Measurements from ENCODE around the gene GRIA4. TPM values are rescaled to one million over a fixed set of nuclear protein-coding genes. Genes with fewer than 3 reads are reported as not detected.

Gene GRIA4
- total RNA-seq, 2 experiments from 2014 or later, result not detected

- no peak overlapping the region for H3K27ac Mint-ChIP-seq
- POLR2A ChIA-PET, result no interaction called here
- no peaks in the 10 kb centered on the region for H3K4me1 Mint-ChIP-seq
- no peaks in the 10 kb centered on the region for H3K36me3 Mint-ChIP-seq (ENCODE audit: low read depth)
- H3K27me3 Mint-ChIP-seq, result no peaks in the 10 kb centered on the region
- H3K4me3 Mint-ChIP-seq, result no peak overlapping the region
- CTCF ChIA-PET, result no interaction called here
- no peak for DNase-seq
- H3K9me3 Mint-ChIP-seq, result peaks cover 8% of the 10 kb centered on the region
These were observed 37.9 kb downstream of the GRIA4 start for GRCh38 chr11:105647780-105648179.

GRCh38 chr11:105648762-105649161, 38.9 kb downstream of the GRIA4 start:
- ChIA-PET CTCF (no interaction called here), POLR2A (no interaction called here)
- no peak for DNase-seq
- Mint-ChIP-seq H3K9me3 (peaks cover 6% of the 10 kb centered on the region), H3K27ac (no peak overlapping the region), H3K4me1 (no peaks in the 10 kb centered on the region), H3K27me3 (no peaks in the 10 kb centered on the region), H3K36me3 (ENCODE audit: low read depth) (no peaks in the 10 kb centered on the region), H3K4me3 (no peak overlapping the region)

- no peak for DNase-seq
- no peak overlapping the region for H3K4me3 Mint-ChIP-seq
- ChIA-PET POLR2A (no interaction called here), CTCF (no interaction called here)
- no peaks in the 10 kb centered on the region for H3K4me1 Mint-ChIP-seq
- no peaks in the 10 kb centered on the region for H3K27me3 Mint-ChIP-seq
- no peaks in the 10 kb centered on the region for H3K36me3 Mint-ChIP-seq (ENCODE audit: low read depth)
- no peak overlapping the region for H3K27ac Mint-ChIP-seq
- no peaks in the 10 kb centered on the region for H3K9me3 Mint-ChIP-seq
These were observed 55.4 kb downstream of the GRIA4 start for GRCh38 chr11:105665281-105665680.

- Mint-ChIP-seq H3K27me3 (no peaks in the 10 kb centered on the region), H3K4me3 (no peak overlapping the region), H3K27ac (no peak overlapping the region), H3K9me3 (no peaks in the 10 kb centered on the region), H3K4me1 (no peaks in the 10 kb centered on the region), H3K36me3 (ENCODE audit: low read depth) (no peaks in the 10 kb centered on the region)
- ChIA-PET POLR2A (no interaction called here), CTCF (no interaction called here)
- DNase-seq, result no peak
These were observed 57.6 kb downstream of the GRIA4 start for GRCh38 chr11:105667441-105667840.

GRCh38 chr11:105670811-105671210, 60.9 kb downstream of the GRIA4 start:
- peaks cover 2% of the 10 kb centered on the region for H3K9me3 Mint-ChIP-seq
- no peak overlapping the region for H3K27ac Mint-ChIP-seq
- no peak for DNase-seq
- H3K4me1 Mint-ChIP-seq, result no peaks in the 10 kb centered on the region
- ChIA-PET CTCF (no interaction called here), POLR2A (no interaction called here)
- no peak overlapping the region for H3K4me3 Mint-ChIP-seq
- H3K27me3 Mint-ChIP-seq, result no peaks in the 10 kb centered on the region
- no peaks in the 10 kb centered on the region for H3K36me3 Mint-ChIP-seq (ENCODE audit: low read depth)

GRCh38 chr11:105673089-105673488, 63.2 kb downstream of the GRIA4 start:
- no peak overlapping the region for H3K27ac Mint-ChIP-seq
- no peaks in the 10 kb centered on the region for H3K27me3 Mint-ChIP-seq
- H3K4me3 Mint-ChIP-seq, result no peak overlapping the region
- POLR2A ChIA-PET, result no interaction called here
- DNase-seq, result peak; percentile 28
- CTCF ChIA-PET, result no interaction called here
- no peaks in the 10 kb centered on the region for H3K36me3 Mint-ChIP-seq (ENCODE audit: low read depth)
- no peaks in the 10 kb centered on the region for H3K4me1 Mint-ChIP-seq
- peaks cover 2% of the 10 kb centered on the region for H3K9me3 Mint-ChIP-seq

GRCh38 chr11:105689631-105690030, 79.8 kb downstream of the GRIA4 start:
- Mint-ChIP-seq H3K27me3 (no peaks in the 10 kb centered on the region), H3K9me3 (no peaks in the 10 kb centered on the region), H3K4me3 (no peak overlapping the region), H3K36me3 (ENCODE audit: low read depth) (no peaks in the 10 kb centered on the region), H3K4me1 (no peaks in the 10 kb centered on the region), H3K27ac (no peak overlapping the region)
- POLR2A ChIA-PET, result no interaction called here
- CTCF ChIA-PET, result no interaction called here
- DNase-seq, result no peak

- H3K4me1 Mint-ChIP-seq, result no peaks in the 10 kb centered on the region
- CTCF ChIA-PET, result no interaction called here
- no peak for DNase-seq
- no peaks in the 10 kb centered on the region for H3K9me3 Mint-ChIP-seq
- no peak overlapping the region for H3K4me3 Mint-ChIP-seq
- POLR2A ChIA-PET, result no interaction called here
- H3K27ac Mint-ChIP-seq, result no peak overlapping the region
- no peaks in the 10 kb centered on the region for H3K36me3 Mint-ChIP-seq (ENCODE audit: low read depth)
- H3K27me3 Mint-ChIP-seq, result no peaks in the 10 kb centered on the region
These were observed 80.6 kb downstream of the GRIA4 start for GRCh38 chr11:105690467-105690866.

GRCh38 chr11:105693075-105693759, 83.3 kb downstream of the GRIA4 start:
- ChIA-PET CTCF (no interaction called here), POLR2A (no interaction called here)
- H3K27ac Mint-ChIP-seq, result no peak overlapping the region
- no peaks in the 10 kb centered on the region for H3K27me3 Mint-ChIP-seq
- no peaks in the 10 kb centered on the region for H3K9me3 Mint-ChIP-seq
- no peaks in the 10 kb centered on the region for H3K36me3 Mint-ChIP-seq (ENCODE audit: low read depth)
- no peak overlapping the region for H3K4me3 Mint-ChIP-seq
- no peak for DNase-seq
- no peaks in the 10 kb centered on the region for H3K4me1 Mint-ChIP-seq

- no peak for DNase-seq
- no peaks in the 10 kb centered on the region for H3K36me3 Mint-ChIP-seq (ENCODE audit: low read depth)
- H3K4me1 Mint-ChIP-seq, result no peaks in the 10 kb centered on the region
- no peak overlapping the region for H3K27ac Mint-ChIP-seq
- H3K9me3 Mint-ChIP-seq, result no peaks in the 10 kb centered on the region
- POLR2A ChIA-PET, result no interaction called here
- no peak overlapping the region for H3K4me3 Mint-ChIP-seq
- CTCF ChIA-PET, result no interaction called here
- H3K27me3 Mint-ChIP-seq, result no peaks in the 10 kb centered on the region
These were observed 86.1 kb downstream of the GRIA4 start for GRCh38 chr11:105696000-105696399.

- no peaks in the 10 kb centered on the region for H3K27me3 Mint-ChIP-seq
- H3K4me3 Mint-ChIP-seq, result no peak overlapping the region
- no peaks in the 10 kb centered on the region for H3K36me3 Mint-ChIP-seq (ENCODE audit: low read depth)
- no peaks in the 10 kb centered on the region for H3K4me1 Mint-ChIP-seq
- CTCF ChIA-PET, result no interaction called here
- H3K27ac Mint-ChIP-seq, result no peak overlapping the region
- H3K9me3 Mint-ChIP-seq, result no peaks in the 10 kb centered on the region
- POLR2A ChIA-PET, result no interaction called here
- no peak for DNase-seq
These were observed 87.4 kb downstream of the GRIA4 start for GRCh38 chr11:105697291-105697690.

- CTCF ChIA-PET, result no interaction called here
- POLR2A ChIA-PET, result no interaction called here
- H3K27ac Mint-ChIP-seq, result no peak overlapping the region
- no peak overlapping the region for H3K4me3 Mint-ChIP-seq
- no peaks in the 10 kb centered on the region for H3K36me3 Mint-ChIP-seq (ENCODE audit: low read depth)
- no peaks in the 10 kb centered on the region for H3K27me3 Mint-ChIP-seq
- no peaks in the 10 kb centered on the region for H3K4me1 Mint-ChIP-seq
- no peaks in the 10 kb centered on the region for H3K9me3 Mint-ChIP-seq
- no peak for DNase-seq
These were observed 89.3 kb downstream of the GRIA4 start for GRCh38 chr11:105699203-105699602.

GRCh38 chr11:105700271-105700670, 90.4 kb downstream of the GRIA4 start:
- ChIA-PET POLR2A (no interaction called here), CTCF (no interaction called here)
- Mint-ChIP-seq H3K27ac (no peak overlapping the region), H3K4me1 (no peaks in the 10 kb centered on the region), H3K9me3 (no peaks in the 10 kb centered on the region), H3K36me3 (ENCODE audit: low read depth) (no peaks in the 10 kb centered on the region), H3K27me3 (no peaks in the 10 kb centered on the region), H3K4me3 (no peak overlapping the region)
- DNase-seq, result no peak

- H3K27ac Mint-ChIP-seq, result no peak overlapping the region
- no peaks in the 10 kb centered on the region for H3K36me3 Mint-ChIP-seq (ENCODE audit: low read depth)
- no peaks in the 10 kb centered on the region for H3K9me3 Mint-ChIP-seq
- ChIA-PET CTCF (no interaction called here), POLR2A (no interaction called here)
- H3K27me3 Mint-ChIP-seq, result no peaks in the 10 kb centered on the region
- no peak for DNase-seq
- H3K4me3 Mint-ChIP-seq, result no peak overlapping the region
- H3K4me1 Mint-ChIP-seq, result no peaks in the 10 kb centered on the region
These were observed 91.2 kb downstream of the GRIA4 start for GRCh38 chr11:105701098-105701497.
